Hair follicular keratinocyte (primary cell): Measurements from ENCODE around the gene KIAA1755. TPM values are rescaled to one million over a fixed set of nuclear protein-coding genes. Genes with fewer than 3 reads are reported as not detected.

Experiments used
- total RNA-seq: library from RNA; depleted of rRNA; stranded (reverse); fragments of >200 nt; gene quantifications from 2 replicates; pipeline ENCODE4 v1.2.3, GENCODE V29; 2015

KIAA1755 gene, protein sequence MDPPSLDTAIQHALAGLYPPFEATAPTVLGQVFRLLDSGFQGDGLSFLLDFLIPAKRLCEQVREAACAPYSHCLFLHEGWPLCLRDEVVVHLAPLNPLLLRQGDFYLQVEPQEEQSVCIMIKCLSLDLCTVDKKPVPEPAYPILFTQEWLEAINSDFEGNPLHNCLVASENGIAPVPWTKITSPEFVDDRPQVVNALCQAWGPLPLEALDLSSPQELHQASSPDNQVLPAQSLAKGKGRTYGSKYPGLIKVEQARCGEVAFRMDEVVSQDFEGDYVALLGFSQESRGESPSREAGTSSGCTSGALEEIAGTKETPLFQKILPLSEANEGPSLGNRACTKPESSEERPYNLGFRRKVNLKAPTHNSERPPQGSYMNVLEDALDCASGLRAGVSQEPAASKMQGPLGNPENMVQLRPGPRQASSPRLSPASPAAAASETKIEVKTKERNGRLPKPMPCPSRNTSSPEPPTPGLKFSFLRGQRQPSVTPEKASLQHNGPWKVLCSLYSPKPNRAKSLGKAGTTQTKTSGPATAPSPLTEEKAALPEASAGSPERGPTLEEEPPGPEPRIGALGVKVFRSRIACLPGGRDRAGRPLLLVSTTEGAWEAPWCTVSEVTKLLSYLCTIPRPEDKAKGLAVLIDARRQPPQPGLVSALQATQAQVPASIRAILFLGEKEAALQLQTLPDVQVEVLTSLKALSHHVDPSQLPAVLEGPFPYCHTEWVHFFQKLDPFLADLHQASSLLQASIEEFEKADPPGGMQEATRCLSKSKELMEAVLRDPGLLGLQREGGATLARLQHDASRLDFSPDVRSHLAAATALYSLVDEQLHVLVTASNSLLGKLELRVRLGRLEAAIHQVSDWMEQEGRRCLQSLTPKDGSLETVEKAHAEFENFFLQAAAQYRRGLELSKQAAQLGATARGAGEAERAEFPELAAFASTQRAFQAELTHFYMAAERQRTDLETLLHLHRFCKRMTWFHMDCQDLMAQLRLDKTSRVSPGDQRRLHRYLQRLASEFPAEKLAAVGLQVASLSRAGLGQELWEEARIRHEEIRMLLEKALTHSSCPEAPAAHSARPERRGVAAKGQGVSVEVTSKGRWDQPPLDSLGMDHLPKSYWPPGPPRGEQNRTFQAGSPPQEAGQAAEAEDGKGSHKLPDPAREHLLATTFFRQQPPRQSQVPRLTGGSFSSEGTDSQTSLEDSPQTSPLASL
- not detected in 2 replicates for total RNA-seq

DNA sequence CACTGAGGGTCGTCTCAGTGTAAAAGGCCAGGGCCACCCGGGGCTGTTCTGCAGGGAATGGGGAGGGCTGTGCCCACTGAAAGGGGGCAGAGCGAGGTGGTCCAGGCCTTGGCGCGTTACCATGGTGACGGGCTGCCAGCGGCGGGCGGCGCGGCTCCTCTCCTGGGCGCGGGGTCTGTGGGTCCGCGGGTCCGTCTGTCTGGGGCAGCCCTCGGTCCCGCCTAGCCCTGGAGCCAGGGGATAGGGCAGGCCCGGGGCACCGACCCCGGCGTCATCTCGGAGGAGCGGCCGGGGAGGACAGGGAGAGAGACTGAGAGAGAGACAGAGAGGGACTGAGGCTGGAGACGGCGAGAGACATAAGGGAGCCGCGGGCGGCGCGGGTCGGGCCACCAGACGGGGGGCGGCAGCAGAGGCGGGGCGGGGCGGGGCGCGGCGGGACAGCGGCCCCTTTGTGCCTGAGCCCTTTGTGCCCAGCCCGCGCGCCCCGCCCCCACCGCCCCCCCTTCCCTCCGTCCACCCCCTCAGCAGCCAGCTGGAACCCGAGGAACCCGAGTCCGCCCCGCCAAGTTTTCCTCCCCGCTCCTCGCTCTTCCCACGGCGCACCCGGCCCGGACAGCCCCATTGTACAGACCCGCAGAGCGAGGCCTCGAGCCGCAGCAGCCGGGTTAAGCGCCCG, at the start of gene KIAA1755:
Gene KIAA1755 (minus strand): TSS at position 358 of the 676 bp plus-strand sequence. CDS start 235 bp downstream, at position 123.

GRCh38 chr20:38303908-38304379, 43.4 kb upstream of the KIAA1755 start, which contains the start of gene BPI:
BPI (plus strand) TSS chr20:38304156; CDS start chr20:38304224, 68 bp downstream.

DNA sequence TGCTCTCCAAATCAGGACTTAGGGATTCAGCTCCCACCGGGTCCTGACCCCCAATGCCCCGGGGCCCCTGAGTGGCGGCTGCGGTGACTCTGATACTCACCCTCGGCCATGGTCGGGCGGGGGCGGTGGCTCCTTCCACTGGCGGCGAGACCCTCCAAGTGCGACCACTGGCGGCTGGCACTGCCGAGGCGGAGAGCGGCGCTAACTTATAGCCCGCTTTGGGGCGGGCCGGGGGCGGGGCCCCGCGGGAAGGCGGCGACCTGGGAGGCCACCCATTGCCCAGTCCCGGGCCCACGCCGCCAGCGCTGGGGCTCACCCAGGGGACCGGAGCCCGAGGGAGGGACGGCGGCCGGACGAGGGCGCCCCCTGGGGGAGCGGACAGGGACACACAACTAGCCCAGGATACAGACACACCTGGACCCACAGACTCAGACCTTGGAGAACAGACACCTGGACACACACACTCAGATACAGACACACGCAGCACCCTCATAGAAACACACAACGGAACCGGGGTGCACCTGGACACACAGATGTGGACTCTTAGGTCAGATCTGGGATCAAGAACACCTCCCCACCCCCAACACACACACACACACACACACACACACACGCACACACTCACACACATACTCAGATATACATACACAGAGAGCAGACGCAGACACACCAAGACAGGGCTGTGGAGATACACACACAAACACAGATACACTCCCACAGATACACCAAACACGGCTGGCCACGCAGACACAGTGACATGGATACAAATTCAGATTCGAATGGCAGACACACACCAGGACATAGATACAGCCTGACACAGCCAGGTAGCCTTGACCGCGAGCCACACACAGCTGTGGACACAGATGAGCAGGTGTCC, 95.2 kb downstream of the KIAA1755 start, which contains the start of gene TGM2:
Gene TGM2 (minus strand): TSS at position 182 of the 877 bp plus-strand sequence. CDS start 72 bp downstream, at position 110.

Other genes with a start within 250 kb of the KIAA1755 start
- 9.9 and 19.6 TPM in 2 replicates for gene TTI1, start 227.3 kb downstream of the KIAA1755 start, total RNA-seq
- gene RPRD1B, start 227.0 kb downstream of the KIAA1755 start, total RNA-seq, result 12.8 and 18.1 TPM in 2 replicates
- 6.0 and 31.0 TPM in 2 replicates for gene TGM2, start 95.5 kb downstream of the KIAA1755 start, total RNA-seq
- not detected in 2 replicates for gene BPI, start 43.4 kb upstream of the KIAA1755 start, total RNA-seq
- gene LBP, start 85.7 kb upstream of the KIAA1755 start, total RNA-seq, result not detected in 2 replicates
- gene SNHG17, start 174.6 kb upstream of the KIAA1755 start, total RNA-seq, result 10.9 and 13.9 TPM in 2 replicates
- gene RALGAPB, start 212.1 kb upstream of the KIAA1755 start, total RNA-seq, result 14.7 and 19.1 TPM in 2 replicates